Measurements from ENCODE around the gene NACAD.

Gene NACAD

GRCh38 chr7:45073786-45074527 lies 14.8 kb downstream of the NACAD start:
- DNase-seq = no peak

GRCh38 chr7:45073031-45073785 lies 15.6 kb downstream of the NACAD start:
- DNase-seq = no peak

- no peak for DNase-seq
Measured at GRCh38 chr7:45072131-45073030, 16.4 kb downstream of the NACAD start.

DNA sequence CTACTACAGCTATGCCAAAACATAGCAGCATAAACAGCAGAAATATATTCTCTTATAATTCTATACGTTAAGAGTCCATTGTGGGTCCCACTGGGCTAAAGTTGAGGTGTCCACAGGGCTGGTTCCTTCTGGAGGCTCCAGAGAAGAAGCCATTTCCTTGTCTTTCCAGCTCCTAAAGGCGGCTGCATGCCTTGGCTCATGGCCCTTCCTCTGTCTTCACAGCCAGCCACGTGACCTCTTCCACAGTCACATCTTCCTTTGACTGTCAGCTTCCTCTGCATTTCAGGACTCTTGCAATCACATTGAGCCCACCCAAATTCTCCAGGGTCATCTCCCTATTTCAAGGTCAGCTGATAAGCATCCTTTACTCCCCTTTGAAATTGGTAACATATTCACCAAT lies 17.2 kb downstream of the NACAD start:
- no peak for DNase-seq

- DNase-seq = no peak
Measured at GRCh38 chr7:45070254-45070642, 18.5 kb downstream of the NACAD start.

- DNase-seq = no peak
Measured at GRCh38 chr7:45069444-45070253, 19.1 kb downstream of the NACAD start.

DNA sequence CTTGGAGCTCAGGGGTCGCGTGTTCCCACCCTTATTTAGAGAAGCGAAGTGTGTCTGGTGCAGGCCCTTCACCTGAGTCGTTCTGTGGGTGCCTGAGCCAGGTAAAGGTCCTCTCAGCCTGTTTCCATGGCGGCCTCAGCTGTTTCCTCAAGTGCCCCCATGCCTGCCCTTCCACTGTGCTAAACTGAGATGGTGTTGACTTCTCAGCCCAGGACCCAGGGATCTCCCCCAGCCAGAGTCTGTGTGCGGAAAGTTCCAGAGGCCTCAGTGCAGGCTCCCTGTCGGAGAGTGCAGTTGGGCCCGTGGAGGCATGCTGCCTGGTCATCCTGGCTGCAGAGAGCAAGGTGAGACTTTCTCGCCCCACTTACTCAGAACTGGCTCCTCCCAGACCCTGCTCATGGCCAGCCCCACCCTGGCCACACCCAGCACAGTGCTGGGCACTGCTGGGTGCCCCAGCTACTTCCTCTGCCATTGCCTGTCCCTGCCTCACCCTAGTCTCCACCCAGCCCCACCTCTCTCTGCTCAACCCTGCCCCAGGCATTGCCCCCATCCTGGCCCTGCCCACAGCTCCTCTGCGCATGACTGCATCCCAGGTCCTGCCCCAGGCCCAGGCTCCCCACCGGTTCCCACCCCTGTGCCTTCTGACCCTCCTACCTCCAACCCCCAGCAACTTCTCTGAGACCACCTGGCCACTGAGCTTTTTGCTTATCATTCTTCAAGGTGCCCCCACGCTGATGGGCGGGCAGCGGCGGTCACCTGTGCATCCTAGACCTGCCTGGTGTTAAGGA lies 20.3 kb downstream of the NACAD start:
- no peak for DNase-seq

DNA sequence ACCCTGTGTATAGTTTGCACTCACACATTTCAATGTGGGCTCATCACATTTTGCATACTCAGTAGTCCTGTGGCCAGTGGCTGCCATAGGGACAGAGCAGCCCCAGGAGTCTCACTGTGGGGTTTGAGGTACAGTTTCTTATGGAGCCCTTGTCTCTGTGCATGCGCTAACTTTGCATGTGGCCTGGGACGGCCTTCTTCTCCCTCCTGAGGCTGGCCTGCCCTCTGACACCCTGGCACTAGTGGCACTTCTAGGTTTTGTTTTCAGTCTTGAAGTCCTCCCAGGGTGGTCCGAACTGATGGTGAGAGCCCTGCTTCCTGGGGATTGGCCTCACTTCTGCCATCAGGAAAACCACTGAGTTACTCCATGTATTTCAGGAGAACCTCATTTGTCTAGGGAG lies 21.2 kb downstream of the NACAD start:
- no peak for DNase-seq

GRCh38 chr7:45066409-45066808 lies 22.4 kb downstream of the NACAD start:
- no peak for DNase-seq

DNA sequence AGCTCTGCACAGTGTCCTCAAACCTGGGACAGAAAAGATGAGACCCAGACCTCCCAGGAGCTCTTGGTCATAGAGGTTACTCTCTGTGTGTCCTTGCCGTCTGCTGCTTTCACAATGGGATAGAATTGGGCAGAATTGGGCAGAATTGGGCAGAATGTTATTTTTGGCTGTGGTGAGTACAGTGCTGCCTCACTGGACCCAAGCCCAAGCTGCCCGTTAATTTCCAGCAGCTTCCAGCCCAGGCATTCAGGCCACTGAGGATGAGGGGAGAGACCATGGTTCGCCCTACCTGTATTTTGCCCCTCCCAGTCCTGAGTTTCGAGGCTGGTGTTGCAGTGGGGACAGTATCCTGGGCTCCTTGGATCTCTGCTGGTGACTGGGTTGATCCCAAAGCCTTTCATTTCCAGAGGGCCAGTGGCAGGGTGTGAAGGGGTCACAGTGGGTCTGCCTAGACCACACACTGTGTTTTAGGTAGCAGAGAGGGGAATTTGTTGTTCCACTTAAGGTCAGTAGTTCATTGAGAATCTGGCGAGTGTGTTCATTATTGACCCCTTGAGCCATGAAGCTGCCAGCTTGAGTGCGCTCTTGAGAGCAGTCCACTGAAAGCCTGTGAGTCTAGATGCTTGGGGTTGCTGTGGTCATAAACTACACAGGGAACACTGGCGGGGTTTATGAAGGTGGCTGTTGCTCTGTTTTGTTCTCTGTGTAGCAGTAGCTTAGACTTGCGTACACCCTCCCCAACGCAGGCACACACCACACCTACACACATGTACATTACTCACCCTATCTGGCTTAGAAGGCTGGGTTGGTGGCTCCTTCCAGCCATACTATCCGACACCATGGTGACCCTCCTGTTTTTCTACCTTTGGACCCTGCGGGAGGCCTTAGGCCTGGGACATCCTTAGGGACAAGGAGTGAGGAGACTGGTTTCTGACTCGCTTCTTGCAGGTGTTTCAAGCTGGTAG lies 23.5 kb downstream of the NACAD start:
- no peak for DNase-seq

DNA sequence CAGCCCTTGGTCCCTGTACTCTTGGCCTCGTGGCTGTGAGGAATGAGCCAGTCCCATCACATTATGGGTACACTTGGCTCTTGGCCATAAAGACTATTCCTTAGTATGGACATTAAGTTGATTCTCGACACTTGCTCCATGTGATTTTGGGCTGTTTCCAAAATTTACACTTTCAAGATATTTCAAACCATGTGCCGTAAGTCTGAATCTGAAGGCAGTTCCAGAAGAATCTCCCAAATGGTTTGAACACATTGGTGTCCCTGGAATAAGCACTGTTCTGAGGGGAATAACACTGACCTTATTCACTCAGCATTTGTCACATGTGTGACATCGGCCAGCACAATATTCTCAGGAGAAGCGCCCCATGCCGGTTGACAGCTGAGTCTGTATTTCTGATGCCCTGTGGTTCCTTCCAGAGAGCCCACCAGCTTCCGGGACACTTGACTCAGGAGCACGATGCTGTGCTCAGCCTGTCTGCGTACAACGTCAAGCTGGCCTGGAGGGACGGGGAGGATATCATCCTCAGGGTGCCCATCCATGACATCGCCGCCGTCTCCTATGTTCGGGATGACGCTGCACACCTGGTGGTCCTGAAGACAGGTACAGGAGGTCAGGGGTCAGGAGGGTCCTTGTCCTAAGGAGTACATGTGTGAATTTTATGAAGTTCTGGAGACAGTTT lies 24.6 kb downstream of the NACAD start:
- DNase-seq = no peak

DNA sequence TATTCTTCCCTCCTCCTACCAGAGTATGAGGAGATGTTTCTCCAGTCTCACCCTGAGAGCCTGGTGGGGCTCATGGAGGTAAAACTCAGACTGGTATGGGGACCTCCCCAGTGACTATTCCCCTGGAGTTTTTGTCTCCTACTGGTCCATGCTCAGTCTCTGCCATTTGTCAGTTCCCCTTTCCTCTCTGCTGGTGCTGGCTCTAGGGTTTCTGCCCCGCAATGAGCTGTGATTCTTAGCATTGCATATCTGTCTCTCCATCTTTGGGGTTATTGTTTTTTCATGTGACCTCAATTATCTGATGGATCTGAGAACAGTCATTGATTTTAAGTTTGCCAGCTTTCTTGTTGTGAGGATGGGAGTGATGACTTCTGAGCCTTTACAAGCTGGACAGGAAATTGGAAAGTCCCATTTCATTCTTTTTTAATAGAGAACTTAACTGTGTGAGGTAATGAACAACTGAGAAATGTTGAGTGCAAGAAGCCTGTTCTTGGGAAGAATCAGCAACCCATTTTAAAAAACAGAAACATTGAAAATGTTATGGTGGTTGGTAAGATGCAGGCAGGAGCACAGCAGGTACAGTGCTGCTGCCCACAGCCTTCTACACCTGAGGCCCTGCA lies 26.9 kb downstream of the NACAD start:
- DNase-seq = no peak

GRCh38 chr7:45061352-45061751 lies 27.4 kb downstream of the NACAD start:
- DNase-seq = no peak

GRCh38 chr7:45060295-45060694 lies 28.5 kb downstream of the NACAD start:
- no peak for DNase-seq

DNA sequence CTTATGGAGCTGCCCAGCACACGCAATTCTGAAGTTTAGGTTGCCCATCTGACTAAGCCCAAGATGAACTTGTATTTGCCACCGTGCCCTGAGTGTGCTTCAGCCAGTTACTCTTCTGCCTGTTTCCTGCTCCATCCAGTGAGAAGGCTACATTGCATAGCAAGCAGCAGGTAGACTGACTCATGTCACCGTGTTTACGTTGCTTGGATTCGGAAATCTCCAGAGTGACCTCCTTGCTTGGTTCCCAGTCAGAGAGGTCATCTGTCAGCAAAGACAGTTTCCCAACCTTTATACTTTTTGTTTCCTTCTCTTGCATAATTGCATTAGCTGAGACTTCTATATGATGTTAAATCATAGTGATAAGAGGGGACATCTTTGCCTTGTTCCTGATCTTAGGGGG lies 30.9 kb downstream of the NACAD start:
- DNase-seq = no peak

DNA sequence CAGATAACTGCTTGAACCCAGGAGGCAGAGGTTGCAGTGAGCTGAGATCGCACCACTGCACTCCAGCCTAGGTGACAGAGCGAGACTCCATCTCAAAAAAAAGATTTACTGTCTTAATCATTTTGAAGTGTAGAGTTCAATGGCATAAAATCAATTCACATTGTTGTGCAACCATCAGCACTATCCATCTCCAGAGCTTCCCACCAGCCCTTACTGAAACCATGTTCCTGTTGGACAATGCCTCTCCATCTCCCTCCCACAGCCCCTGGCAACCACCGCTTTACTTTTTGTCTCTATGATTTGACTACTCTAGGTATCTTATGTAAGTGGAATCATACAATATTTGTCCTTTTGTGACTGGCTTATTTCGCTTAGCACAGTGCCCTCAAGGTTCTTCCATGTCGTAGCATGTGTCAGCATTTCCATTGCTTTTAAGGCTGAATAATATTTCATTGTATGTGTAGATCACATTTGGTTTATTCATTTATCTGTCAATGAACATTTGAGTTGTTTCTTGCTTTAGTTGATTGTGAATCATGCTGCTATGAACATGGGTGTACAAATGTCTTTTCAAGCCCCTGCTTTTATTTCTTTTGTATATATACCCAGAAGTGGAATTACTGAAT lies 33.1 kb downstream of the NACAD start:
- DNase-seq = no peak

- no peak for DNase-seq
Measured at GRCh38 chr7:45055016-45055415, 33.8 kb downstream of the NACAD start.

DNA sequence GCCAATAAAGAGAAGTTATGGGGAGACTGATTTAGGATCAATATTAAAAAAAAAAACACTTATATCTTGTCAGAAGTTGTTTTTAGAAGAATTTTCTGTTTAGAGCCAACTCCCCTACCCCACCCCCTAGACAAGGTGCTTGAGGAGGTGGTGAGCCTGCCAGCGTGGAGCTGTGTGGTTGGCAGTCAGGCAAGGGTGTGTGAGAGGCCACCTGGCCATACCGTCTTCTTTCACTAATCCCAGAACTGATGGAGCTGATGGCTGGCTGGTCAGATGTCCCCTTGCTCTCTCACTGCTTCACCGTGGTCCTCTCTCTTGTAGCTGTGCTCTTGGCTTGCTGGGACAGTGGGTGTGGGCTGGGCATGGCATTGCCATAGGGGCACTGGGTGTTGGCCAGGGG lies 34.3 kb downstream of the NACAD start:
- no peak for DNase-seq

DNA sequence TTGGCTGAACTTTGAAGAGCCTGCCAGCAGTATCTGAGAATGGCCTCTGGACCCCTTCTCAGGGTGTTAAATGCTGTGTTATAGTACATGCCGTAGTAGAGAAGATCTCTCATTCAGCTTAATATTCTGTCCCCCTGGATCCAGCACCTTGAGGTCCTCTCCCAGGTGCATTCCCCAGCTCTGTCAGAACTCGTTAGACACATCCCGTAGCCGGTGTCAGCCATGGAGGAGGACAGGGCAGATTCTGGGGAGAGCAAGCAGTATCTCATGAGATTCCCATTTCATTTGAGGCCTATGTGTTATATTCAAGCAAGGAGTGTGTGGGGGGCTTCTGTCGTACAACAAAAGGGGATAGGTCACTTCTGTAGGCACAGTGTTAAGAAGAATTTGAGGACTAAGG lies 34.8 kb downstream of the NACAD start:
- no peak for DNase-seq
